Kidney tubule cell (primary cell): Measurements from ENCODE around the gene SLC22A23.

Experiments
- DNase-seq: peaks from one replicate; pipeline ENCODE4 v3.0.0-alpha.2; 2018; ENCODE audit warnings: low spot score

The SLC22A23 gene

GRCh38 chr6:3316818-3317217 lies 140.0 kb downstream of the SLC22A23 start:
- DNase-seq: no peak

GRCh38 chr6:3316331-3316730 lies 140.5 kb downstream of the SLC22A23 start:
- no peak for DNase-seq

- no peak for DNase-seq
Measured at GRCh38 chr6:3315841-3316240, 141.0 kb downstream of the SLC22A23 start.

- DNase-seq: no peak
Measured at GRCh38 chr6:3314621-3315467, 142.0 kb downstream of the SLC22A23 start.

- no peak for DNase-seq
Measured at GRCh38 chr6:3314176-3314575, 142.7 kb downstream of the SLC22A23 start.

GRCh38 chr6:3312604-3313231 lies 144.1 kb downstream of the SLC22A23 start:
- no peak for DNase-seq

- no peak for DNase-seq
Measured at GRCh38 chr6:3311826-3312225, 145.0 kb downstream of the SLC22A23 start.

GRCh38 chr6:3310703-3311102 lies 146.1 kb downstream of the SLC22A23 start:
- DNase-seq: no peak

- DNase-seq: no peak
Measured at GRCh38 chr6:3310051-3310448, 146.8 kb downstream of the SLC22A23 start.

- no peak for DNase-seq
Measured at GRCh38 chr6:3309391-3310050, 147.3 kb downstream of the SLC22A23 start.

GRCh38 chr6:3308106-3308505 lies 148.7 kb downstream of the SLC22A23 start:
- no peak for DNase-seq

GRCh38 chr6:3307436-3307835 lies 149.4 kb downstream of the SLC22A23 start:
- no peak for DNase-seq

GRCh38 chr6:3306848-3307247 lies 150.0 kb downstream of the SLC22A23 start:
- no peak for DNase-seq

GRCh38 chr6:3305831-3306230 lies 151.0 kb downstream of the SLC22A23 start:
- DNase-seq: no peak

- DNase-seq: no peak
Measured at GRCh38 chr6:3305216-3305565, 151.7 kb downstream of the SLC22A23 start.

GRCh38 chr6:3304500-3305215 lies 152.2 kb downstream of the SLC22A23 start:
- no peak for DNase-seq

GRCh38 chr6:3303795-3304411 lies 152.9 kb downstream of the SLC22A23 start:
- DNase-seq: no peak

GRCh38 chr6:3301506-3301905 lies 155.3 kb downstream of the SLC22A23 start:
- no peak for DNase-seq

GRCh38 chr6:3299221-3299620 lies 157.6 kb downstream of the SLC22A23 start:
- DNase-seq: no peak

GRCh38 chr6:3297909-3298308 lies 158.9 kb downstream of the SLC22A23 start:
- no peak for DNase-seq

- no peak for DNase-seq
Measured at GRCh38 chr6:3297006-3297405, 159.8 kb downstream of the SLC22A23 start.

GRCh38 chr6:3296537-3296936 lies 160.3 kb downstream of the SLC22A23 start:
- no peak for DNase-seq
